Endothelial cell (in vitro differentiated cells): Measurements from ENCODE around the gene CD55. TPM values are rescaled to one million over a fixed set of nuclear protein-coding genes. Genes with fewer than 3 reads are reported as not detected.
"Not testable (repeated sequence)": the region's sequence is repeated elsewhere in the genome, so short reads cannot be mapped to it uniquely, and the experiment has no call there.

Experiments used
- DNase-seq: peaks from one replicate; pipeline ENCODE4 v3.0.0; 2021; ENCODE audit warnings: low spot score
- H3K27ac Mint-ChIP-seq: one replicate; pipeline ENCODE4 v1.8.0; 2021; ENCODE audit warnings: mixed read lengths, inconsistent platforms; ENCODE audit not compliant: unreplicated experiment
- H3K27me3 Mint-ChIP-seq: one replicate; pipeline ENCODE4 v1.8.0; 2021; ENCODE audit warnings: mild to moderate bottlenecking, moderate library complexity, mixed read lengths, inconsistent platforms; ENCODE audit not compliant: unreplicated experiment
- H3K36me3 Mint-ChIP-seq: one replicate; pipeline ENCODE4 v1.8.0; 2021; ENCODE audit warnings: mild to moderate bottlenecking, low read depth, mixed read lengths, inconsistent platforms; ENCODE audit not compliant: unreplicated experiment
- H3K4me1 Mint-ChIP-seq: one replicate; pipeline ENCODE4 v1.8.0; 2021; ENCODE audit warnings: mild to moderate bottlenecking, mixed read lengths, inconsistent platforms; ENCODE audit not compliant: unreplicated experiment
- H3K4me3 Mint-ChIP-seq: one replicate; pipeline ENCODE4 v1.8.0; 2021; ENCODE audit warnings: mild to moderate bottlenecking, mixed read lengths, inconsistent platforms; ENCODE audit not compliant: unreplicated experiment
- H3K9me3 Mint-ChIP-seq: one replicate; pipeline ENCODE4 v1.8.0; 2021; ENCODE audit warnings: mixed read lengths, inconsistent platforms; ENCODE audit not compliant: unreplicated experiment
- total RNA-seq: library from RNA; stranded (reverse); fragmentation: NEBNext Ultra II Directional; extraction: Animal tissue kit (Norgen Biotek cat#: 25700); gene quantifications from one replicate; pipeline ENCODE4 v1.2.1, GENCODE V29; 2021; ENCODE audit not compliant: unreplicated experiment
- TF ChIP-seq, protein P1 (sequence below): fragments of 200-600 bp; sonication (generic); IDR thresholded peaks from one replicate; pipeline ENCODE4 v1.5.0; 2021; ENCODE audit warnings: antibody characterized with exemption; ENCODE audit not compliant: unreplicated experiment

The CD55 gene
- total RNA-seq, 1 donor from 2014 or later, result 16.0 TPM

DNA sequence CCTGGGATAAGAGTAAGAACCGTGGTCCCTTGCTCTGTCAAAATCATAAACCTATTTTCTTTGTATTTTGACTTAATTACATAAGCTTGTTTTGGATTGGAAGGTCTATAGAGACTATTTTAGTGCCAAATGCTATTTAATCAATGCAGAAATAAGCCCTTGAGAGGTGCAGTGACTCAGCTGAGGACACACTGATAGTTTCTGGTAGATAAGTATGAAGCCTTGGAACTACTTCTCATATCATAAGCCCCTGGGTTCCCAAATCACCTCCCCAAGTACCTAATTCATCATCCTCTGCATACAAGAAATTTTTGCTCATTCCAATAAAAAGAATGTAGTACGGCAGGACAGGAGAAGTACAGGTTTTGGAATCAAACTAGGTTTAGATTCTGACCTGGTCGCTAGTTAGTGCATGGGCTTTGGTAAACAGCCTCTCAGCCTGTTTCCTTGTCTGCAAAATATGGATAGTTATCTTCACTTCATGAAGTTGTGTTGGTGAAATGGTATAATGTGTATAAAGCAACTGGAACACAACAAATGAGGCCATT, 3.3 kb upstream of the CD55 start:
- Mint-ChIP-seq H3K27ac (no peak overlapping the region), H3K4me1 (peaks cover 10% of the 10 kb centered on the region), H3K9me3 (no peaks in the 10 kb centered on the region), H3K4me3 (no peak overlapping the region), H3K27me3 (peaks cover 7% of the 10 kb centered on the region), H3K36me3 (no peaks in the 10 kb centered on the region)
- TF ChIP-seq, protein P1, sequence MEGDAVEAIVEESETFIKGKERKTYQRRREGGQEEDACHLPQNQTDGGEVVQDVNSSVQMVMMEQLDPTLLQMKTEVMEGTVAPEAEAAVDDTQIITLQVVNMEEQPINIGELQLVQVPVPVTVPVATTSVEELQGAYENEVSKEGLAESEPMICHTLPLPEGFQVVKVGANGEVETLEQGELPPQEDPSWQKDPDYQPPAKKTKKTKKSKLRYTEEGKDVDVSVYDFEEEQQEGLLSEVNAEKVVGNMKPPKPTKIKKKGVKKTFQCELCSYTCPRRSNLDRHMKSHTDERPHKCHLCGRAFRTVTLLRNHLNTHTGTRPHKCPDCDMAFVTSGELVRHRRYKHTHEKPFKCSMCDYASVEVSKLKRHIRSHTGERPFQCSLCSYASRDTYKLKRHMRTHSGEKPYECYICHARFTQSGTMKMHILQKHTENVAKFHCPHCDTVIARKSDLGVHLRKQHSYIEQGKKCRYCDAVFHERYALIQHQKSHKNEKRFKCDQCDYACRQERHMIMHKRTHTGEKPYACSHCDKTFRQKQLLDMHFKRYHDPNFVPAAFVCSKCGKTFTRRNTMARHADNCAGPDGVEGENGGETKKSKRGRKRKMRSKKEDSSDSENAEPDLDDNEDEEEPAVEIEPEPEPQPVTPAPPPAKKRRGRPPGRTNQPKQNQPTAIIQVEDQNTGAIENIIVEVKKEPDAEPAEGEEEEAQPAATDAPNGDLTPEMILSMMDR, result no peak
- no peak for DNase-seq

DNA sequence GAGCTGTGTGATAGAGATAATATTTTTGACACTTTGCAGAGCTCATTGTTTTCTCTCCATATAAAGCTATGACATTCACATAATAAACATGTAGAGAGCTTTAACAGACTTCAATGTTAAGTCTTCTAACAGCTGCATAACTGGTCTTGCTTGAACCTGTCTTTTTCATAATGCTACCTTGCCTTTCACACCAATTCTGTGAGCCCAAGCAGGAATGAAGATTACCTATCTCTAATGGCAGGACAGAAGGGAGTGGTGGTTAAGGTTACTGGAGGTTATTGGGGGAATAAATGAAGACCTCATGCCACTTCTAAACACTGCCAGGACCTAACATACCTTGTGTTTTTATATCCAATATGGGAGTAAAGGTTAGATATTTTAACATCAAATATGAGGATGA, 2.3 kb upstream of the CD55 start:
- Mint-ChIP-seq H3K27me3 (peaks cover 7% of the 10 kb centered on the region), H3K4me3 (no peak overlapping the region), H3K4me1 (peaks cover 10% of the 10 kb centered on the region), H3K27ac (no peak overlapping the region), H3K9me3 (no peaks in the 10 kb centered on the region), H3K36me3 (no peaks in the 10 kb centered on the region)
- DNase-seq, result no peak
- TF ChIP-seq, protein P1, result no peak

DNA sequence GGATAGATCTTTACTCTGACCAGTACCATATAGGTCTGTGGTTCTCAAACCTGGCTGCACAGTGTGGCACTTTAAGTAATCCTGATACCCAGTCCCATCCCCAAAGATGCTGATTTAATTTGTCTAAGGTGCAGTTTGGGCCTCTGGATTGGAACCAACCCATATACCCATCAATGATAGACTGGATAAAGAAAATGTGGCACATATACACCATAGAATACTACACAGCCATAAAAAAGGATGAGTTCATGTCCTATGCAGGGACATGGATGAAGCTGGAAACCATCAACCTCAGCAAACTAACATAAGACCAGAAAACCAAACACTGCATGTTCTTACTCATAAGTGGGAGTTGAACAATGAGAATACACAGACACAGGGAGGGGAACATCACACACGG, 1.4 kb upstream of the CD55 start:
- peaks cover 10% of the 10 kb centered on the region for H3K4me1 Mint-ChIP-seq
- not testable (repeated sequence) for H3K27me3 Mint-ChIP-seq, H3K27ac Mint-ChIP-seq, H3K9me3 Mint-ChIP-seq, H3K36me3 Mint-ChIP-seq, DNase-seq
- peak overlapping the region; percentile 77 for H3K4me3 Mint-ChIP-seq

DNA sequence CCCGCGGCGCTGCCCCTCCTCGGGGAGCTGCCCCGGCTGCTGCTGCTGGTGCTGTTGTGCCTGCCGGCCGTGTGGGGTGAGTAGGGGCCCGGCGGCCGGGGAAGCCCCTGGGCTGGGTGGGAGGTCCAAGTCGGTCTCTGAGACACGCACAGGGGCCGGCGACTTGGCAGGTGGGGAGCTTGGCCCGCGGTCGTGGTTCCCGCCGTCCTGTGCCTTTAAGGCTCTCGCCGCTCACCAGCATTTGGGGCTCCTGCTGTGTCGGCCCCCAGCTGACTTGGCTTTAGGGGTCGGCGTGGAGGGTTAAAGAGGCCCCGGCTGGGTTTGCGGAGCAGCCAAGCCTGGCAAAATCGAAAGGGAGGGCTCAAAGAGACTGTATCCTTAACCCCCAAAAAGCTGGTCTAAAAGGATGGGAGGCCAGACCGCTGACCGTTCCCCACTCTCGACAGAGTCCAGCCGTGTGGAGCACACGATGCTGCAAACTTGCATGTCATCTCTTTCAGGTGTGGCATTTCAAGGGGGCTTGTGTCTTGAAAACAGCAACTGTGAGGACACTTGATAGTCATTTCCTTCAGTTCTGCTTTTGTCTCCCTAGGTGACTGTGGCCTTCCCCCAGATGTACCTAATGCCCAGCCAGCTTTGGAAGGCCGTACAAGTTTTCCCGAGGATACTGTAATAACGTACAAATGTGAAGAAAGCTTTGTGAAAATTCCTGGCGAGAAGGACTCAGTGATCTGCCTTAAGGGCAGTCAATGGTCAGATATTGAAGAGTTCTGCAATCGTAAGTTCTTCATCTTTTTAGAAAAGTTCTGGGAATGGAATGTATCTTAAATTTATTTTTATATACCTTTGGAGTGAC, 540 bp downstream of the CD55 start:
- H3K4me3 Mint-ChIP-seq, result peak overlapping the region; percentile 98
- H3K27me3 Mint-ChIP-seq, result peaks cover 7% of the 10 kb centered on the region
- no peak for DNase-seq
- H3K36me3 Mint-ChIP-seq, result no peaks in the 10 kb centered on the region
- H3K9me3 Mint-ChIP-seq, result no peaks in the 10 kb centered on the region
- peak overlapping the region; percentile 65 for H3K27ac Mint-ChIP-seq
- TF ChIP-seq, protein P1, result no peak
- H3K4me1 Mint-ChIP-seq, result peaks cover 10% of the 10 kb centered on the region

DNA sequence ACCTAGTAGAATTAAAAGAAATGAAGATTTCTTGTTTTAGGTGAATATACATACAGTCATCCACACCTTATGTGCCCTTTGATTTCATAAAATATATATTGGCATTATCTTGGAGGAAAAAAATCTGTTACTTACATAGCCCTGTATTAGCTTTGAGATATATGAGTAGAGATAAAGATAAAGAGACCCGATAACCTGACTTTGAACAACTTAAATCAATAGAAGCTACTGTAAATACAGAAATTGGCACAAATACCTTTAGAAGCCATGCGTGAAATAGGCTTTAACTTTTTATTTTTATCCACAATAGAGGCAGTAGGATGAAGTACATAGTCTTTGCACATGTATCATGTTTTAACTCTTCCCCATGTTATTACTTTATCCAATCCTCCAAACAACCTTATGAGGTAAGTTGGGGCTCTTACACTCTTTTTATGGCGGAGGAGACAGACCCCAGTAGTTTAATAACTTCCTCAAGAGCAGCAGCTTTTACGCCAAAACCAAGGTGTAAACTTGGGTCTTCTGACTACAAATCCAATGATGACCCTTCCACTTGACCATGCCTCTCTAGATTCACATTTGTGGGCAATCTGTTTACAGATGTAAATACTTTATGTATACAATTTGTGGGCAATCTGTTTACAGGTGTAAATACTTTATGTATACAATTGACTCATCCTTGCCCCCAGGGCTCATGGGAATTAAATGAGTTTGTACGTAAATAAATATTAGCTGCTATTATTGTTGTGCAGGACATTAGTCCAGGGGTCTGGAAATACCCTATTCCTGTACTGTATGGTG, 2.1 kb downstream of the CD55 start:
- TF ChIP-seq, protein P1, result no peak
- Mint-ChIP-seq H3K4me1 (peaks cover 14% of the 10 kb centered on the region), H3K9me3 (no peaks in the 10 kb centered on the region), H3K4me3 (no peak overlapping the region), H3K36me3 (peaks cover 3% of the 10 kb centered on the region), H3K27me3 (peaks cover 7% of the 10 kb centered on the region), H3K27ac (no peak overlapping the region)
- no peak for DNase-seq
